M059J (cell line): ENCODE measurements around the gene AHRR. TPM values are rescaled to one million over a fixed set of nuclear protein-coding genes. Genes with fewer than 3 reads are reported as not detected.
A peak's percentile ranks its signal among the peaks of the same experiment; 100 is the strongest.
"Not testable (repeated sequence)": the region's sequence is repeated elsewhere in the genome, so short reads cannot be mapped to it uniquely, and the experiment has no call there.

Source experiments
- DNase-seq: peaks from one replicate; pipeline ENCODE4 v3.0.0-alpha.2; 2012; ENCODE audit warnings: low read depth
- total RNA-seq: library from RNA; depleted of rRNA; stranded (reverse); fragments of >200 nt; shearing (Covaris generic); gene quantifications from 2 replicates; pipeline ENCODE4 v1.2.3, GENCODE V29; 2014

Gene AHRR
- total RNA-seq, 1 experiment from 2014 or later, result 50.6 TPM

GRCh38 chr5:366541-367357 lies 45.2 kb downstream of the AHRR start:
- no peak for DNase-seq

GRCh38 chr5:367358-368130 lies 46.0 kb downstream of the AHRR start:
- no peak for DNase-seq

GRCh38 chr5:368183-369084 lies 46.9 kb downstream of the AHRR start:
- DNase-seq, result no peak

GRCh38 chr5:369151-369868 lies 47.8 kb downstream of the AHRR start:
- no peak for DNase-seq

GRCh38 chr5:369869-370236 lies 48.3 kb downstream of the AHRR start:
- not testable (repeated sequence) for DNase-seq

- DNase-seq, result no peak
Measured at GRCh38 chr5:370311-370958, 48.9 kb downstream of the AHRR start.

- peak; percentile 42 for DNase-seq
Measured at GRCh38 chr5:370959-371810, 49.7 kb downstream of the AHRR start.

- peak; percentile 31 for DNase-seq
Measured at GRCh38 chr5:371811-372555, 50.5 kb downstream of the AHRR start.

- no peak for DNase-seq
Measured at GRCh38 chr5:372556-372995, 51.1 kb downstream of the AHRR start.

GRCh38 chr5:372996-373709 lies 51.6 kb downstream of the AHRR start:
- DNase-seq, result peak; percentile 70

GRCh38 chr5:373710-374602 lies 52.4 kb downstream of the AHRR start:
- peak; percentile 78 for DNase-seq

GRCh38 chr5:374631-375335 lies 53.3 kb downstream of the AHRR start:
- no peak for DNase-seq

GRCh38 chr5:375336-375920 lies 53.9 kb downstream of the AHRR start:
- DNase-seq, result no peak

- DNase-seq, result no peak
Measured at GRCh38 chr5:375921-376798, 54.6 kb downstream of the AHRR start.

- DNase-seq, result no peak
Measured at GRCh38 chr5:376799-377325, 55.3 kb downstream of the AHRR start.
